GM19193 (cell line): ENCODE measurements around the gene RNF38.

Experiments used
- POLR2A ChIP-seq: IDR thresholded peaks from 4 replicates; pipeline ENCODE4 v1.6.1; 2011; ENCODE audit not compliant: insufficient read depth, insufficient read length; ENCODE audit errors: extremely low read depth

RNF38 gene

DNA sequence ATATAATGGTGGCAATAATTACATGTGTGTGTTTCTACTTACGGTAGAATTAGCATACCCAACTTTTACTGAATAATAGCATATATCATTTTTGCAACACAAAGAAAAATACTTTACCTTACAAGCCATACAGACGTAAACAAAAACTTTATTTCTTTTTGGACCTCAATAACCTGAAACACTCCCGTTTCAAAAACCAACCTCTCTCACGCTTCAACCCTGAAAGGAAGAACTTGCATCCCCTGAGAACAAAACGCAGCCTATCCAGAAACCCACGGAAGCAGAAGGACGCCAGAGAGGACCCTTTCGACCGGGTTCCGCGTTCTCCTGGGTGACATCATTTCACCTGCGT, at the start of gene RNF38:
Gene RNF38 (minus strand): TSS at position 290 of the 352 bp plus-strand sequence. CDS start 161 bp downstream, at position 129.
- no peak for TF ChIP-seq POLR2A

DNA sequence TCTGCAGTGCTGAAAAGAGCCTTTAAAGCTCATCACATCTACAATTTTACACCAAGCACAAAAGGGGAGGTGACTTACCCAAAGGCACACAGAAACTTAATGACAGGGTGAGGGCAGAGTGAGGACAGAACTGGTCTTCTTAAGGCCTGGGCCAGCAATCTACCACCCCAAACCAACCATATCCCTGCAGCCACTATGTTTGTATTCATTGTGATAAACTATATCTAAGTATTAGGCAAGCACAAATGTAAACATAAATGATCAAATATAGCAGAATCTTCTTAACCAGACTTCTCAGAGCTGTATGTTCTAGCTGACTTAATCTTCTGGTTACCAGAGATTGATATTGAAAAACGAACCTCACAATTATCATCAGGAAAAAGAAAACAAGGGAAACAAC, 47.9 kb upstream of the RNF38 start:
- no peak for TF ChIP-seq POLR2A

DNA sequence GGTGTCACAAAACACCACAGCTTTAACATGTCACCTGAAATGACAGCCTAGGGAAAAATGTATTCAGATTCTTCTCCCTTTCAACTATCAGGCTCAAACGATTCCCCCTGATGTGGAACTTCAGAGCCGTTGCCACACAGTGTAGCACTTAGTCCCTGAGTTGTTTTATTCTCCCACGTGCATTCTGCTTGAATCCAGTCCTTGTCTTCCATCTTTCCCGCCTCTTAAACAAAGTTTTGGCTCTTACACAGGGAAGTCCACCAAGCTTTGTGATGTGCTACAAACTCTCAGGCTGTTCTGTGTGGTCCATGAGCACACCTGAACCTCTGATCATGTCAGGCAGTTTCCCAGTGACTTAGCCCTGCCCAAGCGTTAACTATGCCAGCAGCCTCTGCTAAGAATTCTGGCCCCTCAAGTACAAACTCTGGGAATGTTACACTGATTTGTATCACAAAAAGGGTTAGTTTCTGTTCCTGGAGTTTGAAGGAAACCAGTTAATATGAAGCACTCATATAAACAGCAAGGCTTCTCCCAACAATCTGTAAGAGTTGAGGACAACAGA, 45.8 kb upstream of the RNF38 start:
- TF ChIP-seq POLR2A: no peak

DNA sequence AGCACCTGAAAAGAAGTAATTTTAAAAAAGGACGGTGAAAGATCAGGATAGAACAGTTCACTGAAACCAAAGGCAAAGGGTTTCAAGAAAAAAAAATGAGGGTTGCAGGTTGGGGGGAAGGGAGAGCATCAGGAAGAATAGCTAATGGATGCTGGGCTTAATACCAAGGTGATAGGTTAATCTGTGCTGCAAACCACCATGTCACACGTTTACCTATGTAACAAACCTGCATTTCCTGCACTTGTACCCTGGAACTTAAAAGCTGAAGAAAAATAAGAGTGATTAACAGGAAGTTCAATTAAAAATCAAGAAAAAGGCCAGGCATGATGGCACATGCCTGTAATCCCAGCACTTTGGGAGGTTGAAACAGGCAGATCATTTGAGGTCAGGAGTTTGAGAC, 44.1 kb upstream of the RNF38 start:
- no peak for TF ChIP-seq POLR2A

DNA sequence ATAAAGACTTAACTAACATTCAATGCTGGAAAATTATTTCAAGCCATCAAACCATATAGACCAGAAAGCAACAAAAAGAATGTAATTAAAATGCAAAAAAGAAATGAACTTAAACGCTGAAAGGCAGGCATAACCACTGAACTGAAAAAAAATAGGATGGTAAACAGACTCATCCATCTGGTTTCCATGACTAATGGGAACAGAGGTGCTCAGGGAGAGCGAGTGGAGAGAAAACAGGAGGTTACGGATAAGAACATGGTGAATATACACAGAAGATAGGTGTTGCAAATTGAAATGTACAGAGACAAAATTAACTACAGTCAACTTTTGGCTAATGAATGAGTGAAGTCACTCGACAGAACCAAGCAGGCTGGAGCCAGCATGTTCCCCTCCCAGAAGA, 43.5 kb upstream of the RNF38 start:
- no peak for TF ChIP-seq POLR2A

DNA sequence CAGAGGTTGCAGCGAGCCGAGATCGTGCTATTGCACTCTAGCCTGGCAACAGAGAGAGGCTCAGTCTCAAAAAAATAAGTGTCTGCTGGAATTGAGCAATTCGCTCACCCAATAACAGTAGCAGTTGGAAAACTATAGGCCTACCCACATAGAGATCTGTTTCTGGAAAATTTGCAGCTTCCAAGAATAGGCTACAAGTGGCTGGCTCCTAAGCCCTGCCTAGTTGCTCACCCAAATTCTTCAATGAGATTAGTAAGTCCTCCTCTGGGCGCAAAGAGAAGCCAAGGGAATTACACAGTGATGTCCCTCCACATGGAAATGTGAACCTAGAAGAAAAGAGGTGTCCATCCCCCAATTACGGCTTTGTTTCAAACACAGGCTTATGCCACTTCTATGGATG, 42.6 kb upstream of the RNF38 start:
- no peak for TF ChIP-seq POLR2A

DNA sequence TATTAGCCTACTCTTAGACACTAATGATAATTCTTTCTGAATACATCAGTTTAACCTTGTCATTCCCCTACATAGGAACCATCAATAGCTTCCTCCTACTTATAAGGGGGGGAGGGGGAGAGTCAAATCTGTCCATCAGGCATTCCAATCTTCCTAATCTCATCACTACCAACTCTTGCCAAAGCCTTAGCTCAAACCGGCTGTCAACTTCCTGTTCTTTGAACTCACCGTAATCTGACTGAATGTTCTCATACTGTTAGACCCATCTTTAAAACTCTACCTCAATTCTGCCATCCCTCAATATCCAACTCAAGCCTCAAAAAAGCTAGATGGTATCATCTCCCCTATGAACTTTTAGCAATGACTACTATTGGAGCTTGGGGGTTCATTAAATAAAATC, 41.9 kb upstream of the RNF38 start:
- TF ChIP-seq POLR2A: no peak

DNA sequence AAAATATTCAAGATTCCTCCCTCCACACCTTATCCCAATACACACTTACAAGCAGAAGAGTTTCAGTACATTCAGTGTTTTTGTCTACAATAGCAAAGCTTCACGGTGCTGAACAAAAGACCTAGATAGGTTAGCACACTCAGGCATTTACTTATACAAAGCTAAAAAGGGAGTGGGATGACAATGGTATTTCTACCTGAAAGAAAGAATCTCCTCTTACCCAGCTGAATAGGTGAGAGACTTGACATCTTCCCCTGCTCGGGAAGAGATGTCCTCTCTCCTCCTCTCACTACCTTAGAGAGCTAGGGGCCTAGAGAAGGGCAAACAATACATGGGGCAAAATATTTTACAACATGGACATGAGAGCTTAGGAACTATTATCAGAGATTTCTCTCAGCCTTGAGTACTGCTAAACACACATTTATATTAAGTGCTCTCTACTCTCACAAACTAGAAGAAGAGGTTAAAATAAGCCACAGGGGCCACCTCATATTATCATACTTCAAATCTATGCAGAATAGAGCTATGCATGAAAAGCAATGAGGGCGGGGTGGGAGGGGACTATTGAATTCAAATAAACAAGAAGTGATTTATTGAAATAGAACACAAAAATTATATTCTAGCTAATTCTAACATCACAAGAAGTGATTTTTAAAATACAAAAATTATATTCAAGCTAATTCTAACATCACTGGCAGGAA, 38.6 kb upstream of the RNF38 start:
- TF ChIP-seq POLR2A: no peak

DNA sequence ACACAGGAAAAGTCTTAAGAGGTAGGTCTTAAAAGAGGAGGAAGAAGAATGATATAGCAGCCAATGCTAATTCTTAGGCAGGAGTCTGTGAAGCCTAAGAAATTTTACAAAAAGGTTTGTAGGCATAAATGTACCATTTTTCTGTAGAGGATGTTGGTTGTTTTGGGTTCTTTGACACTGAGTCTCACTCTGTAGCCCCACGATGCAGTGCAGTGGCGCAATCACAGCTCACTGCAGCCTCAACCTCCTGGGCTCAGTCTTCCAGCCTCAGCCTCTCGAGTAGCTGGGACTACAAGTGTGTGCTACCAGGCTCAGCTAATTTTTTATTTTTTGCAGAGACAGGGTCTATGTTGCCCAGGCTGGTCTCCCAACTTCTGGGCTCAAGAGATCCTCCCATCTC, 37.7 kb upstream of the RNF38 start:
- TF ChIP-seq POLR2A: no peak

DNA sequence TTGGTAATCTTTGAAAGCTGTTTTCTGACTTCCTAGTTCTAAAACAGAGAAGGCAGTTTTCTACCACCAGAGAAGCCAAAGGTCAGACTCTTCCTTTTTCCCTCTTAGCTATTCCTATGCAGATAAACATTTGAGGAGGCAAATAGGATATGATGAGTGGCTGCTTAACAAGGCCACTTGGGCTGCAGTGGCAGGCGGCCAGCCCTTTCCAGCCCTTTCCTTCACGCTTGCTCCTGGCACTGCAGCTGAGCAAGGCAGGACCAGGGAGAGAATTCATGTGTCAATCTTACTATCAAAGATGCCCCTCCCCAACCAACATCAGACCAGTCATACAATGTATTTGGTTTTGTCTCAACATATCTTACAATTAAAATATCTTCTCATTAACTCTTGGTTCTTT, 36.8 kb upstream of the RNF38 start:
- TF ChIP-seq POLR2A: no peak

DNA sequence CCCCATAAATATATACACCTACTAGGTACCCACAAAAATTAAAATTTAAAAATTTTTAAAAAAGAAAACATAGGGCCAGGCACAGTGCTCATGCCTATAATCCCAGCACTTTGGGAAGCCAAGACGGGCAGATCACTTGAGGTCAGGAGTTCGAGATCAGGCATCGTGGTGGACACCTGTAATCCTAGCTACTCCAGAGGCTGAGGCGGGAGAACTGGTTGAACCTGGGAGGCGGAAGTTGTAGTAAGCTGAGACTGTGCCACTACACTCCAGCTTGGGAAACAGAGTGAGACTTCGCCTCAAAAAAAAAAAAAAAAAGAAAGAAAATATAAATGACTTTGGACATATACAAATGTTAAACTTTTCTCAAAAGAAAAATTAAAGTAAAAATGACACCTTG, 33.3 kb upstream of the RNF38 start:
- TF ChIP-seq POLR2A: no peak

DNA sequence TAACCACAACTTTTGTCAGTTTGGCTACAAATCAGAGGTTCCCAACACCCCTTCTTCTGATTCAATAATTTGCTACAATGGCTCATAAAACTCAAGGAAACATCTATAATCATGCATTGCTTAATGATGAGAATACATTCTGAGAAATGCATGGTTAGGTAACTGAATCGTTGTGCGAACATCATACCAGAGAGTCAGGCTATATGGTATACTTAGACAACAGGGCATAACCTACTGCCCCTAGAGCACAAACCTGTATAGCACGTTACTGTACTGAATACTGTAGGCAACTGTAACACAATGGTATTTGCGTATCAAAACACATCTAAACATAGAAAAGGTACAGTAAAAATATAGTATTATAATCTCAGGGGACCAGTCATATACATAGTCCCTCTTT, 31.0 kb upstream of the RNF38 start:
- TF ChIP-seq POLR2A: no peak

DNA sequence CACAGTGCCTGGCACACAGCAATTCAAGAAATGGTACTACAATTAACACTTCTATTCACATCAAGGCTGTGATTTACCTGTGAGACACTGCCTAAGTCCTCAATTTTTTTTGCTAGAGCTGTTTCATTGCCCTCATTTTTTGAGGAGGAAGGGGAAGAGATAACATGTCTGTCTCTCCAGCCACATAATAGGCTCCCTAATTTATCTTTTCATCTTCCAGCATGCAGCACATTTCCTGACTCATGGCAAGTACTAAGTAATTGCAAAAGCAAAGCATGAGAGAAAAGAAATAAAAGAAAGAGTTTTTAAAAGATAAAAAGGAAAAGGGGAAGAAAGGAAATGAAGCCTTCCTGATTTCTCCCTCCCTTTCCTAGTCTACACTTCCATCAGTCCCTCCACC, 26.9 kb upstream of the RNF38 start:
- no peak for TF ChIP-seq POLR2A

DNA sequence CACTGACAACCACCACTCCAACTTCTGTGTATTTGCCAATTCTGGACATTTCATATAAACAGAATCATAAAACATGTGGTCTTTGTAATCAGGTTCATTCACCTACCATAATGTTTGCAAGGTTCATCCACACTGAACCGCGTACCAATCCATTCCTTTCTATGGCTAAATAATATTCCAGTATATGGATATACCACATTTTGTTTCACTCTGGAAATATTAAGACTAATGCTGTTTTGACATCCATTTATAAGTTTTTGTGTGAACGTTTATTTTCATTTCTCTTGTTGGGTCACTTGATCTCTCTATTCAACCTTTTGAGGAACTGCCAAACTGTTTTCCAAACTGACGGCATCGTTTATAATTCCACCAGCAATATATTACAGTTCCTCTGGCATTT, 26.3 kb upstream of the RNF38 start:
- no peak for TF ChIP-seq POLR2A

DNA sequence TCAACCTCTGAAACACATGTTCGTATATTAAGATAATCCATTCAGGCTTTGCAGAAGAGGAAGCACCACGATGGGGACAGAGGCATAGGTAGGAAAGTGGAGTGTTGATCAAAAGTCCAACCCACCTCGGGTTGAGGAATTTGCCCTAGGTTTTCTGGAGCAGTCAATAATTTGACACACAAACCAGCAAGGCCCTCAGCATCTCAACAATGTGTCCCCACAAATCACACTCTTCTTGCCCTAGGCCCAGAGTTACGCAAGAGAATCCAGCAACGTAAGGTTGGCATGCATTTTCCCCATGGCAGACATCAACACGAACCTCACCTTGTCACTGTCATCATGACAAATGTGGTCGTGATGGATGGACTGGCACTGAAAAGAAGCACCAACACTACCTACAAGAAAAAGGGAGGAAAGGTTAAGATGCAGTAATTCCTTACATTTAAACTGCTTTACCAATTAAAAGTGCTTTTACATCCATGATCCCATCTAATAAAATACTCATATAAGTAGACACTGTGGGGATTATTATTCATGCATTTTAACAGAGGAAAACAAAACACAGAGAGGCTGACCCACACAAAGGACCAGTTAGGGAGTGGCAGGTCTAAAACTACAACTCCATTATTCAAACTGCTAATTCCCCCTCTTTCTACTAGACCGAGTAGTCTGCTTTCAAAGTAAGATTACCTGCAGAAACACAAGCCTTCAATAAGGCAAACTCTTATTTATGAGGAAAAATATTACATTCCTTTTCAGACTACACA, 24.4 kb upstream of the RNF38 start:
- no peak for TF ChIP-seq POLR2A

DNA sequence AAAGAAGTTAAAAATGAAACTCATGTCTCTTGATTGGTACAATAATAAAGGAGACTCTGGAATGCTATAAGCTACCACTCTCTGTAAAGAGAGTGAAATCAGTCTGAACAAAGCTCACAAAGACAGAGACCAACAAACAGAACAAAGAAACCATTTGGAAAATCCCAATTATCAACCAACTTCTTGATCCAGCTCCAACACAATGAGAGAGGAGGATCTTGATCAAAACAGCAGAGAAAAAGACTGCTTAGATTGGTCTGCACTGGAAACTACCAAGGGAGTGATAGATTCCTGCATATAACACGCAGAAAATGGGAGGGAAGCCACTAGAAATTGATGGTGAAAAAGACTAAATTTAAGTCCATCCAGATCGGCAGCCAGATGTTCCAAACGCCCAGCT, 23.1 kb upstream of the RNF38 start:
- TF ChIP-seq POLR2A: no peak

DNA sequence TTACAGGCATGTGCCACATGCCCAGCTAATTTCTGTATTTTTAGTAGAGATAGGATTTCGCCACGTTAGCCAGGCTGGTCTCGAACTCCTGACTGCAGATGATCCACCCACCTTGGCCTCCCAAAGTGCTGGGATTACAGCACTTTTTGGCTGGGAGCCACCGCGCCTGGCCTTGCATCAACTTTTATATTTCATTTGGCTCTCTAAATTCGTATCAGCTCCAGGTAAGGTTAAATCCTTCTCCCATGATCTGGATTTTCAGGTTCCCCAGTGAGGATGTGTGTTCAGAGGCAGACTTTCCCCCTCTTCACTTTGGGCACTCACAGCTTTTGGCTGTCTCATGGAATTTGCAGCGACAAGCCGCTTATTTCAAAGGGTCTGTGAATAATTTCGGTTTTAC, 16.8 kb upstream of the RNF38 start:
- TF ChIP-seq POLR2A: no peak

DNA sequence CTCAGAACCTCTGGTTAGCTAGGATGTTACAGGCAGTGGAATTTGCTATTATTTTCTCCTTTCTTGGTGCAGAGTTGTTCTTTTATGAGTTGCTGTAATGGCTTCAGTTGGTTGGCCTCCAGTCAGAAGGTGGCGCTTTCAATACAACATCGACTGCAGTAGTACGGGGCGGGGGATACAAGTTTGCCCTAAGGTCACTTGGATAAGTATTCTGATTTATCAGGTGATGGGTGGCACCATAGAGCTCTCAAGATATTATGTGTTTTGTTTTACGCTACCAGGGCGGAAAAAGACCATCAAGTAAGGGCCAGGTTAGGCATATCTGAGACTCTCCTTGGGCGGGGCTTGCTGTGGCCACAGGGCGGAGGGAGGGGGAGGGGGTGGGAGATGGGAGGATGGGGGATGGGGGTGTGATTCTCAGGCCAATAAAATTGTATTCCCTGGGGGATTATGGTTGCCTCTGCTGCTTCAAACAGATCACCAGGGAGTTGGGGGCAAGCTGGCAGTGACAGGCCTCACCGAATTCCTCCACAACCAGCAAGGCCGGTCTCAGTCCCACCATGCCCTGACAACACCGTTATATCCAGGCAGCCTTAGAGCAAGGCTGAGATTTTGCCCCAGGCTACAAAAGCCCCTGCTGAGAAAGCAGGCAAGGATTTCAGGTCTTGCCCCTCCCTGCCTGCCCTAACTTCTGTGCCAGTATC, 15.9 kb upstream of the RNF38 start:
- no peak for TF ChIP-seq POLR2A
